ENCODE results near the gene LCP1.

The LCP1 gene

GRCh38 chr13:46119883-46120614, 61.9 kb downstream of the LCP1 start:
- no peak for TF ChIP-seq CTCF (IDR thresholded peaks at IDR 0.05; ENCODE audit: low read depth, low read length)
- no peak for DNase-seq (ENCODE audit: extremely low read depth, low read depth)

DNA sequence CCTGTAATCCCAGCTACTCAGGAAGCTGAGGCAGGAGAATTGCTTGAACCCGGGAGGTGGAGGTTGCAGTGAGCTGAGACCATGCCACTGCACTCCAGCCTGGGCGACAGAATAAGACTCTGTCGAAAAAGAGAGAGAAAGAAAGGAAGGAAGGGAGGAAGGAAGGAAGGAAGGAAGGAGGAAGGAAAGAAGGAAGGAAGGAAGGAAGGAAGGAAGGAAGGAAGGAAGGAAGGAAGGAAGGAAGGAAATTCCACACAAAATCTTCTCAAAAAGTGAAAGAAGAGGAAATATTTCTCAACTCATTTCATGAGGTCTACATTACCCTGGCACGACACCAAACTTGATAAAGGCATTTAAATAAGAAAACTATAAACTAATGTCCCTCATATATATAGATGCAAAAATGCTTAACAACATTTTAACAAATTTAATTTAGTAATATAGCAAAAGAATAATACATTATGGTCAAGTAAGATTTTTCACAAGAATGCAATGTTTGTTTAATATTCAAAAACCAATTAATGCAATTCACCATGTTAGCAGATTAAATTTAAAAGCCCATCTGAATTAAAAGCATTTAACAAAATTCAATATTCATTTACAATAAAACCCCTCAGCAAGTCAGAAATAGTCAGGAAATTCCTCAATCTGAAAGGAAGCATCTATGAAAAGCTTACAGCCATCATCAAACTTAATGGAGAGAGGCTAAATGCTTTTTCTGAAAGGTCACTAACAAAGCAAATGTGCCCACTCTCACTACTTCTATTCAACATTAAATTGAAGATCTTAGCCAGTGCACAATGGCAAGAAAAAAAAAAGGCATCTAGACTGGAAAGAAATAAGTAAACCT, 65.1 kb downstream of the LCP1 start:
- no peak for TF ChIP-seq CTCF (IDR thresholded peaks at IDR 0.05; ENCODE audit: low read depth, low read length)

DNA sequence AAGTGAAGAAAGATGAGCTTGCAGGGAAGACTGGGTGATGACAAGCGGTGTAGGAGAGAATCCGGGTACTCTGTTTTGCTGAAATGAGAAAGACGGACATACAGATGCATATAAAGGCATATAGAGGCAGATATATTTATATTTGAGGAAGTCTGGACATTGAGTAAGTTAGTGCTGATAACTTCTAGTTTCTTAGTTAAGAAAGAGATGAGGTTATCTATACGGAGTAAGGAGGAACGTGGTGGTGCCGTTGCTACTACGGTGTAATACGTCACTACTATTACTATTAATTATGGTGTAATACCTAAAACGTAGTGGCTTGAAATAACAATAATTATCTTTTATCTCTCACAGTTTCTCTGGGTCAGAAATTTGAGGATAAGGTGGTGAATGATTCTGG, 67.4 kb downstream of the LCP1 start:
- no peak for TF ChIP-seq CTCF (IDR thresholded peaks at IDR 0.05; ENCODE audit: low read depth, low read length)
- DNase-seq (ENCODE audit: extremely low read depth, low read depth): no peak

More for the DNA sequence above, 65.1 kb downstream of the LCP1 start:
- no peak for DNase-seq (ENCODE audit: extremely low read depth, low read depth)

DNA sequence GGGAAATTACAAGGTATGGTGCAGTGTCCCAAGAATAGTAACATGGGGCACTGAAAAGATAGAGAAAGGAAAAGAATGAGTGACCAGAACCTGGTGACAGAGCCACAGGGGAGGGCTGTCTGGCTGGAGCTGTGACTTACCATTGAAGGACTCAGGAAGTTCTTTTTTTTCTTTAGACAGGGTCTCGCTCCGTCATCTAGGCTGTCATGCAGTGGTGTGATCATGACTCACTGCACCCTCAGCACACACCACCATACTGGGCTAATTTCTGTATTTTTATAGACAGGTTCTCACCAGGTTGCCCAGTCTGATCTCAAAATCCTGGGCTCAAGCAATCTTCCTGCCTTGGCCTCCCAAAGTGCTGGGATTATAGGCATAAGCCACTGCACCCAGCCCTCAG, 68.4 kb downstream of the LCP1 start:
- TF ChIP-seq CTCF (IDR thresholded peaks at IDR 0.05; ENCODE audit: low read depth, low read length): no peak
- DNase-seq (ENCODE audit: extremely low read depth, low read depth): no peak

GRCh38 chr13:46111151-46111550, 70.8 kb downstream of the LCP1 start:
- TF ChIP-seq CTCF (IDR thresholded peaks at IDR 0.05; ENCODE audit: low read depth, low read length): no peak

GRCh38 chr13:46109451-46109850, 72.5 kb downstream of the LCP1 start:
- no peak for DNase-seq (ENCODE audit: extremely low read depth, low read depth)
- no peak for TF ChIP-seq CTCF (IDR thresholded peaks at IDR 0.05; ENCODE audit: low read depth, low read length)

More at GRCh38 chr13:46111151-46111550, 70.8 kb downstream of the LCP1 start:
- no peak for DNase-seq (ENCODE audit: extremely low read depth, low read depth)

DNA sequence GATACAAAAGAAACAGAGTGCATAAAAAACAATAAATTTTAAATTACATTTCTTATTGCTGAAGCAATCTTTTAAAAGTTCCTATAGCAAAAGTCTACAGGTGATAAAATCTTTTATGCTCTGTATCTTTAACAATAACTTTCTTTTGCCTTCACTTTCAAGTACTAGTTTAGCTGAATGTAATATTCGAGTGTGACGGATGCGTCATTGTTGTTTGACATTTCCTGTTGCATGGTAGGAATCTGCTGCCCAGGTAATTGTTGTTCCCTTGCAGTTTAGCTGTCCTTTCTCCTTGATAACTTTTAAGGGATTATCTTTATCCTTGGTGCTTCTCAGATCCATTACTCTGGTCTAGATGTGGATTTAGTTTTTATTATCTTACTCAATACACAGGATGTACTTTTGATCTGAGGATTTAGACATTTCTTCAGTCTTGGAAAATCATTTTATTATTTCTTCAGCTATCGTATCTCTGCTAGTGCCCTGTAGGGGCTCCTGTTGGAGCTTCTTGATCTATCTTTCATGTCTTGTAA, 75.1 kb downstream of the LCP1 start:
- no peak for TF ChIP-seq CTCF (IDR thresholded peaks at IDR 0.05; ENCODE audit: low read depth, low read length)
- no peak for DNase-seq (ENCODE audit: extremely low read depth, low read depth)

All from AG09319 (cell line).